OCI-LY3 (cell line): ENCODE data around the gene VRK1.

Experiments used
- EZH2phosphoT487 ChIP-seq: fragments of 200-600 bp; shearing (Covaris generic); IDR thresholded peaks from 2 replicates; pipeline ENCODE4 v1.6.1; 2018; ENCODE audit warnings: antibody characterized with exemption, mixed run types, low read depth
- TF ChIP-seq, protein P1 (sequence below): fragments of 200-600, 300-600 bp; sonication (generic); IDR thresholded peaks from 2 replicates; pipeline ENCODE4 v1.5.1; 2014; ENCODE audit warnings: antibody characterized with exemption, low read length, low read depth

GRCh38 chr14:96793547-96793946 lies 3.6 kb upstream of the VRK1 start:
- TF ChIP-seq, protein P1, sequence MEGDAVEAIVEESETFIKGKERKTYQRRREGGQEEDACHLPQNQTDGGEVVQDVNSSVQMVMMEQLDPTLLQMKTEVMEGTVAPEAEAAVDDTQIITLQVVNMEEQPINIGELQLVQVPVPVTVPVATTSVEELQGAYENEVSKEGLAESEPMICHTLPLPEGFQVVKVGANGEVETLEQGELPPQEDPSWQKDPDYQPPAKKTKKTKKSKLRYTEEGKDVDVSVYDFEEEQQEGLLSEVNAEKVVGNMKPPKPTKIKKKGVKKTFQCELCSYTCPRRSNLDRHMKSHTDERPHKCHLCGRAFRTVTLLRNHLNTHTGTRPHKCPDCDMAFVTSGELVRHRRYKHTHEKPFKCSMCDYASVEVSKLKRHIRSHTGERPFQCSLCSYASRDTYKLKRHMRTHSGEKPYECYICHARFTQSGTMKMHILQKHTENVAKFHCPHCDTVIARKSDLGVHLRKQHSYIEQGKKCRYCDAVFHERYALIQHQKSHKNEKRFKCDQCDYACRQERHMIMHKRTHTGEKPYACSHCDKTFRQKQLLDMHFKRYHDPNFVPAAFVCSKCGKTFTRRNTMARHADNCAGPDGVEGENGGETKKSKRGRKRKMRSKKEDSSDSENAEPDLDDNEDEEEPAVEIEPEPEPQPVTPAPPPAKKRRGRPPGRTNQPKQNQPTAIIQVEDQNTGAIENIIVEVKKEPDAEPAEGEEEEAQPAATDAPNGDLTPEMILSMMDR: no peak
- TF ChIP-seq EZH2phosphoT487: no peak
